ENCODE measurements around the gene MB21D2.

Gene MB21D2

DNA sequence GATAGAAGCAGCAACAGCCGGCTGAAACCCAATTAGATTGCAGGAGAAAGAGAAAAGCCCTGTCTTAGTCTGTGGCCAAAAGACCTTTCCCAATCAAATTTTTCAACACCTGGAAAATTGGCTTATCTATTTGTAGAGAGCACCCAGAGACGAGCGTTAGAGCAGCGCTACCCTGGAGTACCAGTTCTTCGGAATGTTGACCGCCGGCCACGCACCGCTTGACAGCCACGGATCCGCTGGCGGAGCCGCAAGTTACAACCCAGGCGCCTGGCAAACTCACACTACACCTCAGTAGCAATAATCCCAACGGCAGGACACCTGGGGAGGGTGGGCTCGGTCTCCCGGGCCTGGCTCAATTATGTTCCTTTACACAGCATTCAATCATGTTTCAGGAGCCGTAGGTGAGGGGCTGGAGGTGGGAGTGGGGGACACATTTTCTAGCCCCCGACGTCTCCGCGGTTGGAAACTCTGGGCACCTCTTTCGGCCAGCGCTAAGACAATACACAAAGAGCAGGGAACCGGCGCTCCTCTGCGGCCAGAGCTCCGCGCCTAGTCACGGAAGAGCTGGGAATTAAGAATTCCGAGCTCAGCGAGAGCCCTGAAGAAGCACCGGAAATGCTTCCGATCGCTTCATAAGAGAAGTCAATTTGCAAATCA, 1.2 kb downstream of the MB21D2 start:
- Histone ChIP-seq H3K27me3 (ENCODE audit: low read length) (no peaks in the 10 kb centered on the region), H3K9me2 (replicated peaks; ENCODE audit: insufficient read depth, low read length) (no peaks in the 10 kb centered on the region), H3K9me3 (ENCODE audit: insufficient read depth, low read length) (no peaks in the 10 kb centered on the region), H3K27ac (ENCODE audit: low read depth, low read length) (no peak overlapping the region), H4K20me1 (ENCODE audit: low read depth, low read length) (no peaks in the 10 kb centered on the region), H3K4me2 (ENCODE audit: low read depth, low read length, poor library complexity, severe bottlenecking) (no peak overlapping the region), H3K79me2 (ENCODE audit: insufficient read depth, low read length) (no peaks in the 10 kb centered on the region), H3K9ac (ENCODE audit: low read length) (no peak overlapping the region), H3F3A (ENCODE audit: insufficient read depth) (no peaks in the 10 kb centered on the region), H2AFZ (ENCODE audit: low read depth, low read length, severe bottlenecking) (no peak overlapping the region), H3K4me3 (ENCODE audit: insufficient read depth, low read length, poor library complexity, severe bottlenecking) (no peak overlapping the region), H3K36me3 (ENCODE audit: low read length) (no peaks in the 10 kb centered on the region)
- TF ChIP-seq EZH2phosphoT487 (conservative IDR thresholded peaks at IDR 0.05; ENCODE audit: low read length), result no peak
- TF ChIP-seq, protein P1, sequence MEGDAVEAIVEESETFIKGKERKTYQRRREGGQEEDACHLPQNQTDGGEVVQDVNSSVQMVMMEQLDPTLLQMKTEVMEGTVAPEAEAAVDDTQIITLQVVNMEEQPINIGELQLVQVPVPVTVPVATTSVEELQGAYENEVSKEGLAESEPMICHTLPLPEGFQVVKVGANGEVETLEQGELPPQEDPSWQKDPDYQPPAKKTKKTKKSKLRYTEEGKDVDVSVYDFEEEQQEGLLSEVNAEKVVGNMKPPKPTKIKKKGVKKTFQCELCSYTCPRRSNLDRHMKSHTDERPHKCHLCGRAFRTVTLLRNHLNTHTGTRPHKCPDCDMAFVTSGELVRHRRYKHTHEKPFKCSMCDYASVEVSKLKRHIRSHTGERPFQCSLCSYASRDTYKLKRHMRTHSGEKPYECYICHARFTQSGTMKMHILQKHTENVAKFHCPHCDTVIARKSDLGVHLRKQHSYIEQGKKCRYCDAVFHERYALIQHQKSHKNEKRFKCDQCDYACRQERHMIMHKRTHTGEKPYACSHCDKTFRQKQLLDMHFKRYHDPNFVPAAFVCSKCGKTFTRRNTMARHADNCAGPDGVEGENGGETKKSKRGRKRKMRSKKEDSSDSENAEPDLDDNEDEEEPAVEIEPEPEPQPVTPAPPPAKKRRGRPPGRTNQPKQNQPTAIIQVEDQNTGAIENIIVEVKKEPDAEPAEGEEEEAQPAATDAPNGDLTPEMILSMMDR (IDR thresholded peaks at IDR 0.05; ENCODE audit: insufficient read depth, low read length, poor library complexity, severe bottlenecking), result no peak

DNA sequence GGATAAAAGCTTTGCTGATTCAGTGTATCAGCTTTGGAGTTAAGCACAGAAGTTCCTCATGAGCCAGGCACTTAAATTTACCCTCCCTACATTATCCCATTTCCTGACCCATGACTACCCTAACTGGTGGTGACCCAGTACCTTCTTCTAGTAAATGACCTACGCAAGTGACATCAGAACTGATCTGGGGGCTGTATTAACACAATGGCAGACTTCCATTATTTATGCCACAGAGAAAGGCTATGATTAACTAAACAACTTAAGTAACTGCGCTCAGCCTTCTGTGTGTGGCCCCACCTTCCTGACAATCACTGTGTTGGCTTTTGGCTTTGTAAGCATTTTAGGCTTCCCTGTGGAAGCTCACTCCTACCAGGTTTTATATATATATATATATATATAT, 1.9 kb downstream of the MB21D2 start:
- Histone ChIP-seq H2AFZ (ENCODE audit: low read depth, low read length, severe bottlenecking) (no peak overlapping the region), H4K20me1 (ENCODE audit: low read depth, low read length) (no peaks in the 10 kb centered on the region), H3K4me2 (ENCODE audit: low read depth, low read length, poor library complexity, severe bottlenecking) (no peak overlapping the region)

GRCh38 chr3:192915304-192915703, 2.4 kb downstream of the MB21D2 start:
- Histone ChIP-seq H3K4me2 (ENCODE audit: low read depth, low read length, poor library complexity, severe bottlenecking) (no peak overlapping the region), H3K4me3 (ENCODE audit: insufficient read depth, low read length, poor library complexity, severe bottlenecking) (no peak overlapping the region), H3K36me3 (ENCODE audit: low read length) (no peaks in the 10 kb centered on the region), H3K9me3 (ENCODE audit: insufficient read depth, low read length) (no peaks in the 10 kb centered on the region), H3F3A (ENCODE audit: insufficient read depth) (no peaks in the 10 kb centered on the region), H4K20me1 (ENCODE audit: low read depth, low read length) (no peaks in the 10 kb centered on the region), H3K9ac (ENCODE audit: low read length) (no peak overlapping the region), H3K79me2 (ENCODE audit: insufficient read depth, low read length) (no peaks in the 10 kb centered on the region), H2AFZ (ENCODE audit: low read depth, low read length, severe bottlenecking) (no peak overlapping the region), H3K9me2 (replicated peaks; ENCODE audit: insufficient read depth, low read length) (no peaks in the 10 kb centered on the region), H3K27me3 (ENCODE audit: low read length) (no peaks in the 10 kb centered on the region), H3K27ac (ENCODE audit: low read depth, low read length) (no peak overlapping the region)
- no peak for TF ChIP-seq EZH2phosphoT487 (conservative IDR thresholded peaks at IDR 0.05; ENCODE audit: low read length)
- TF ChIP-seq, protein P1 (IDR thresholded peaks at IDR 0.05; ENCODE audit: insufficient read depth, low read length, poor library complexity, severe bottlenecking), result no peak

More for the DNA sequence above, 1.9 kb downstream of the MB21D2 start:
- no peaks in the 10 kb centered on the region for H3K36me3 ChIP-seq (ENCODE audit: low read length)
- no peak overlapping the region for H3K27ac ChIP-seq (ENCODE audit: low read depth, low read length)
- TF ChIP-seq EZH2phosphoT487 (conservative IDR thresholded peaks at IDR 0.05; ENCODE audit: low read length), result no peak
- TF ChIP-seq, protein P1 (IDR thresholded peaks at IDR 0.05; ENCODE audit: insufficient read depth, low read length, poor library complexity, severe bottlenecking), result no peak
- no peaks in the 10 kb centered on the region for H3F3A ChIP-seq (ENCODE audit: insufficient read depth)
- H3K9ac ChIP-seq (ENCODE audit: low read length), result no peak overlapping the region
- H3K4me3 ChIP-seq (ENCODE audit: insufficient read depth, low read length, poor library complexity, severe bottlenecking), result no peak overlapping the region
- no peaks in the 10 kb centered on the region for H3K9me2 ChIP-seq (replicated peaks; ENCODE audit: insufficient read depth, low read length)
- H3K27me3 ChIP-seq (ENCODE audit: low read length), result no peaks in the 10 kb centered on the region
- H3K9me3 ChIP-seq (ENCODE audit: insufficient read depth, low read length), result no peaks in the 10 kb centered on the region
- no peaks in the 10 kb centered on the region for H3K79me2 ChIP-seq (ENCODE audit: insufficient read depth, low read length)

All from SU-DHL-6 (cell line).